Coronary artery (tissue), 2 donors: ENCODE data around the gene PHOSPHO2.

ENCODE experiments used
- DNase-seq: peaks from one replicate; pipeline ENCODE4 v3.0.0-alpha.2; 2017; ENCODE audit warnings: low spot score
- H3K27ac ChIP-seq, 2 donors: fragments of 200-600 bp; sonication (generic); one replicate each; pipeline ENCODE4 v1.5.1; 2016 to 2019
- H3K4me3 ChIP-seq: fragments of 200-600 bp; sonication (generic); 2 replicates; pipeline ENCODE4 v1.5.1; 2016; ENCODE audit warnings: mild to moderate bottlenecking, moderate library complexity
- TF ChIP-seq, protein P1 (sequence below): fragments of 200-600 bp; sonication (generic); IDR thresholded peaks from one replicate; pipeline ENCODE4 v1.5.1; 2019; ENCODE audit warnings: antibody characterized with exemption

The PHOSPHO2 gene

DNA sequence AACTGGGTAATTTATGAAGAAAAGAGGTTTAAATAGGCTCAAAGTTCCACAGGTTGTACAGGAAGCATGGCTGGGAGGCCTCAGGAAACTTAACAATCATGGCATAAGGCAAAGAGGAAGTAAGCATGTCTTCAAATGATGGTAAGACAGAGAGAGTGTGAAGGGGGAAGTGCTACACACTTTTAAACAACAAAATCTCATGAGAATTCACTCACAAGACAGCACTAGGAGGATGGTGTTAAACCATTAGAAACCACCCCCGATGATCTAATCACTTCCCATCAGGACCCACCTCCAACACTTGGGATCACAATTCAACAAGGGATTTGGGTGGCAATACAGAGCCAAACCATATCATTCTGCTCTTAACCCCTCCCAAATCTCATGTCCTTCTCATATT, 34.9 kb upstream of the PHOSPHO2 start:
- TF ChIP-seq, protein P1, sequence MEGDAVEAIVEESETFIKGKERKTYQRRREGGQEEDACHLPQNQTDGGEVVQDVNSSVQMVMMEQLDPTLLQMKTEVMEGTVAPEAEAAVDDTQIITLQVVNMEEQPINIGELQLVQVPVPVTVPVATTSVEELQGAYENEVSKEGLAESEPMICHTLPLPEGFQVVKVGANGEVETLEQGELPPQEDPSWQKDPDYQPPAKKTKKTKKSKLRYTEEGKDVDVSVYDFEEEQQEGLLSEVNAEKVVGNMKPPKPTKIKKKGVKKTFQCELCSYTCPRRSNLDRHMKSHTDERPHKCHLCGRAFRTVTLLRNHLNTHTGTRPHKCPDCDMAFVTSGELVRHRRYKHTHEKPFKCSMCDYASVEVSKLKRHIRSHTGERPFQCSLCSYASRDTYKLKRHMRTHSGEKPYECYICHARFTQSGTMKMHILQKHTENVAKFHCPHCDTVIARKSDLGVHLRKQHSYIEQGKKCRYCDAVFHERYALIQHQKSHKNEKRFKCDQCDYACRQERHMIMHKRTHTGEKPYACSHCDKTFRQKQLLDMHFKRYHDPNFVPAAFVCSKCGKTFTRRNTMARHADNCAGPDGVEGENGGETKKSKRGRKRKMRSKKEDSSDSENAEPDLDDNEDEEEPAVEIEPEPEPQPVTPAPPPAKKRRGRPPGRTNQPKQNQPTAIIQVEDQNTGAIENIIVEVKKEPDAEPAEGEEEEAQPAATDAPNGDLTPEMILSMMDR = no peak
- DNase-seq = no peak
- Histone ChIP-seq H3K27ac (no peak overlapping the region), H3K4me3 (no peak overlapping the region)

DNA sequence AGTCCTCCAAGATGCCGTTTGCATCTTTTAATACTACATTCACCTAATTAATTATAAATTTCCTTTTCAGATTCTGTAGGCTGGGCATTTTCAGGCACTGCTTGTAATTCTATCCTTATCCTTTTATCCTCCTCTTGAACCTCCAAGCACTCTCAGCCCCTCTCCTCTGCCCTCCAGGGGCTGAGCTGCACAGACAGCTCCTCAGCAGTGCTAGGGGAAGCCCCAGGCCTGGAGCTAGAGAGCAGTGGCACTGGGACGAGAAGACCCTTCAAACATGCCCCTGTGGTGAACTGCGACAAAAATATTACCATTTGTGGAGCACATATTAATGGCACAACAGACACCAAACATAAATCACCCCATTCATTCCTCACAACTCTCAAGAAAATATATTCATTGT, 33.0 kb upstream of the PHOSPHO2 start:
- TF ChIP-seq, protein P1 = no peak
- Histone ChIP-seq H3K27ac (no peak overlapping the region), H3K4me3 (no peak overlapping the region)
- no peak for DNase-seq

DNA sequence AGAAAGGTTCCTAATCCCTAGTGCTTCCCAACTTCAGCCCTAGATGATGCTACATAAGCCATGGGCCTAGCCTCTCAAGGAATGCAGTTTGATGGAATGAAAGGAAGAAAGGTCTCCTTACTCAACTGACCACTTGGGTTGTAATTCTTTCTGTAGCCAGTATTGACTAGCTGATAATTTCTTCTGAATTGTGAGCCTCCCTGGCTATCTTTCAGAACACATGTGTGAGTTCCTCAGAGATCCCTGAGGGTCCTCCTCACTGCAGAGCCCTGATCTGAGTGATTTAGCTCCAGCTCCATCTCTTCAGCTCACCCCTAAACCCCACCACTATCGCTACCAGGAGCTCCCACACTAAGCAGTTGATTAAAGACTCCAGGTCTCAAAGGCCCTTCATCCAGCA, 31.5 kb upstream of the PHOSPHO2 start:
- H3K27ac ChIP-seq = no peak overlapping the region
- TF ChIP-seq, protein P1 = no peak
- H3K4me3 ChIP-seq = no peak overlapping the region
- no peak for DNase-seq

DNA sequence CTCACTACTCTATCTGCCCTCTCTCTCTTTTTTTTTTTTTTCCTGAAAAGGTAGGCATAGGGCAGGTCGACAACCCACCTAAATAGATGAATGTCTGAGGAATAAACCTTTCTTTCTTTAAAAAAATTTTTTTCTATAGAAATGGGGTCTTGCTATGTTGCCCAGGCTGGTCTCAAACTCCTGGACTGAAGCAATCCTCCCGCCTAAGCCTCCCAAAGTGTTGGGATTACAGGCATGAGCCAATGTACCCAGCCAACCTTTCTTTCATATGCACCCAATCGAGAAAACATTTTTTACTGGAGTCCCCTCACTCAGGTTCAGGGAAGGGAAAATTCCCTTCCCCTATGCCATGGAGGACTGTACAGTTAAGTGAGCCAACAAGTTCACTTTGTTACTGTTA, 31.0 kb upstream of the PHOSPHO2 start:
- Histone ChIP-seq H3K4me3 (no peak overlapping the region), H3K27ac (no peak overlapping the region)
- DNase-seq = no peak
- TF ChIP-seq, protein P1 = no peak

DNA sequence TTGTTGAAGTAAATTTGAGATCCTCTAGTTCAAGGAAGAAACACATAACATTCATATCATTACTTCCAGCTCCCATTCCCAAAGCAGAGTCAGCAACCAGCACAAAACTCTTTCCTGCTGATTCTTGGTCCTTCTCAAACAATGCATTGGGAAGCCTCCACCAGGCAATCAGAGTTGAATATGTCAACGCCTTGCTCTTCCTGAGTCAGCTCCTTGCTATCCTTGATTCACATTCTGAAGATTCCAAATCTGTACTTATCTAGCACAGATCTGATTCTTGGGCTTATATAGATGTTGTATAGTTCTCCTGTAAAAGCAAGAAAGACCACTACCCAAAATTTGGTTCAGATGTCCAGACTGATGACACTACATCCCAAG, 29.7 kb upstream of the PHOSPHO2 start:
- DNase-seq = no peak
- Histone ChIP-seq H3K27ac (no peak overlapping the region), H3K4me3 (no peak overlapping the region)
- TF ChIP-seq, protein P1 = no peak

DNA sequence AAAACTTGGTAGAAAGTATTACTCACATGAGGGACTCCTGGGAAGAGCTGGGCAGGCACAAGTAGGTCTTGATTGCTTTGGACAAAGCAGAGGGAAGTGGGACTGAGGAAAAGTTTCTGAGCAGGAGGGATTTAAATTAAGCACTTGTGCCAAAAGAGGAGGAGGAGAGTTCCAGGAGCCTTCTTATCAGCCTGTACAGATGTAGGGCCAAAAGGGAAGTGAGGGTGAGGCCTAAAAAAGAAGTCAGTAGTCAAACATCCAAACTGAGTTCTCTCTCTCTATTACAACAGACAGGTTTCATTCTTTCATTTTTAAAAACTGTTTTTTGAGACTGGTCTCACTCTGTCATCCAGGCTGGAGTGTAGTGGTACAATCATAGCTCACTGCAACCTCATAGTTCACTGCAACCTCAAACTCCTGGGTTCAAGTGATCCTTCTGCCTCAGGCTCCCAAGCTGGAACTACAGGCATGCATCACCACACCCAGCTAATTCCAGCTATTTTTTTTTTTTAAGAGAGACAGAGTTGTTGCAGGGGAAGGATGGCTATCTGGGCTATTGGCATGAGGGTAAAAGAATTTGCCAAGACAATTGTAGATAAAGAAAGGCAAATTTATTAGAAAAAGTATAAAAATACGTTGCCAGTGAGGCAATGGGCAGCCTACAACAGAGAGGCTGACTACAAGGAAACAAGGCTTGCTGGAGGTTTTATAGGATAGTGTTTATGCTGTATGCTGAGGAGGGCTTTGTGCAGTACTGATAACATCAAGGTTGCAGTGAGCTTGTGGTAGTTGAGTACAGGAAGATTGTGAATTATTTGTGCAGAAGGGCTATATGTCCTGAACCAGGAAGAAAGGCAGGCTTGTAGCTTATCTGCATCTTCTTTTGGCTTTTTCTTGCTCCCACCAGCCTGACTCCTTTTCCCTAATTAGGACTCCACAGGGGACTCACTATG, 29.0 kb upstream of the PHOSPHO2 start:
- Histone ChIP-seq H3K27ac (no peak overlapping the region), H3K4me3 (no peak overlapping the region)
- TF ChIP-seq, protein P1 = no peak
- no peak for DNase-seq

DNA sequence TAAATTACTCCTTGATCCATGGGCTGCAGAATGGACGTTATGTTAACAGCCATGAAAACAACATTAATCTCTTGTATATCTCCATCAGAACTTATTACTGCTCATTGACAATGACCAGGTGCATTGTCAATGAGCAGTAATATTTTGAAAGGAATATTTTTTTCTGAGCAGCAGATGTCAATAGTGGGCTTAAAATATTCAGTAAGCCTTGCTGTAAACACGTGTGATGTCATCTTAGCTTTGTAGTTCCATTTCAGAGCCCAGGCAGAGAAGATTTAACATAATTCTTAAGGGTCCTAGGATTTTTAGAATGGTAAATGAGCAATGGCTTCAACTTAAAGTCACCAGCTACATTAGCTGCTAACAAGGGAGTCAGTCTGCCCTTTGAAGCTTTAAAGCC, 26.7 kb upstream of the PHOSPHO2 start:
- H3K27ac ChIP-seq = no peak overlapping the region
- TF ChIP-seq, protein P1 = no peak
- H3K4me3 ChIP-seq = no peak overlapping the region
- no peak for DNase-seq
